ENCODE data around the gene STOM.
A peak's percentile ranks its signal among the peaks of the same experiment; 100 is the strongest.

Gene STOM

DNA sequence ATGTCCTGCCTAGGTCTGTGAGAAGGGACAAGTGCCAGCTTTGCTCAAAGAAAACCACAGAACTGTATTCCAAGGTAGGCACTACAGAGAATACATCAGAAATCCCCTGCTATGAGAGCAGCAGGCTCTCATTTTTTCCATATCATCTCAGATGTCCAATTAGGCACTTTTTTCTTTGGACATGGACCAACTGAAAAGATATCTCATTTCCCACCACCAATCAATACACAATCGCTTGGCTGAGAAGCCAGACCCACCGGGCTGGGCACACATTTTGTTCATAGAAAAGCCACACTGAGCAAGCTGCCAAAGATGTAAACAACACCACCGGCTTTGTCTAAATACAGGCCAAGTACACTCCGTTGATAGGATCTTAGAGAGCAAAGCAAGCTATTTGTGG, 25.9 kb downstream of the STOM start:
- DNase-seq, result no peak

DNA sequence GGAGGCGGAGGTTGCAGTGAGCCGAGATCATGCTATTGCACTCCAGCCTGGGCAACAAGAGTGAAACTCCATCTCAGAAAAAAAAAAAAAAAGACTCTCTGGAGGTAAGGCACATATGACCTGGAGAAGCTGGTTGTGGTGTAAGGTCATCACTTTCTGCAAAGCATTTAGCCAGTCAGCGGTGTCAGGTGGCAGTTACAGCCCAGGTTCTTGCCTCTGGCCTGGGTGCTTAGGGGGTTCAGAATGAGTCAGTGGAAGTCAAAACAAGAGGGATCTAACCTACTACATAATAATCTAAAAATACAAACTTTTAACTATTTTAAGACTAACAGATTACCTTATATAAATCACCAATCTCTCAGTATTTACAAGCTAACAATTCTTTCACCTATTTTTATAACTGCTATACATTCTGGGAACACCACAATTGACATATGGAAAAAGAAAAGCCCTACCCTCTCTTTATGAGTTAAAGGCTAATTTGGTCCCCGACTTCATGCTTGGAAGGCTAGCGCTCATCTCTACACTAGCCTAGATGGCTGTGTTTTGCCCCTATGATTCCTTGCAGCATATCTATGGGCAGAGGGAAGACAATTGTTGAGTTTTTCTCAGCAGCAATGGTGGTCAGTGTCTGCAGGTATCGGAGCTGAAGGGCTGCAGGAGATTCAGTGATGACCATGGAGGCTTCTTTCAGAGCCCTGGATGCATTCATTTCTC, 29.2 kb downstream of the STOM start:
- no peak for DNase-seq

DNA sequence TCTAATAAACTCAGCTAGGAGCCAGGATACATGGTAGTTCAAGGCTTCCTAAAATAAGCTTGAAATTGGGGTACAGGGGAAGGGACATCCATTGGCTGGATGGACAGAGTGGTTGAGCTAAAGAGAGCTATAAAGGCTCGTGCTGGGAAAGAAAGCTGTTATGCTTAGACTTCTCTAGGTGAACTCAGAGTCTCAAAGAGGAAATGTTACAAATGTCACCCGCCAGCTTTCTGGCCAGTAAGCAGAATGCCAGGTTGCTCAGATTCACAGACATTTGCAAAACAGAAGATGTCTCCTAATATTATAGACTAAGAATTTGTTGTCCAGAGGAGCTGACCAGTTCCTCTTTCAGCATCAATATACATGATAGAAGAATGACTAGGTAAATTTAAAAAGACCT, 30.6 kb downstream of the STOM start:
- no peak for DNase-seq

DNA sequence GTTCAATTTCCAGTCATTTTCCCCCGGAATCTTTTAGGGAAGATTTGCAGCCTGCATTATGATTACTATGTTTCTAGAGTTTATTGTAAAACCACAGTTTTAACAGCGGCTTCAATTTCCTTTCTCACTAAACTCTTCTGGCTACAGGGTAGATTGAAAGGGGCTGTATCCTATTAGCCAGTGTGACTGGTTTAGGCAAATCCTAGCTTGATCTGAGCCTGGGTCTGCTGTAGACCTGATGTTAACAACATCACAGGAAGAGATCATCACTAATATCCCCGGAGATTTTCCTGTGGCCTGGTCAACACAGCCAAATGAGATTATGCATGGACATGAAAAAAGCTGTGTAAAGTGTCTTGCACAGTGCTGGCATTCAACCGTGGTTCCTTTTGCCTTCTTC, 33.4 kb downstream of the STOM start:
- no peak for DNase-seq

DNA sequence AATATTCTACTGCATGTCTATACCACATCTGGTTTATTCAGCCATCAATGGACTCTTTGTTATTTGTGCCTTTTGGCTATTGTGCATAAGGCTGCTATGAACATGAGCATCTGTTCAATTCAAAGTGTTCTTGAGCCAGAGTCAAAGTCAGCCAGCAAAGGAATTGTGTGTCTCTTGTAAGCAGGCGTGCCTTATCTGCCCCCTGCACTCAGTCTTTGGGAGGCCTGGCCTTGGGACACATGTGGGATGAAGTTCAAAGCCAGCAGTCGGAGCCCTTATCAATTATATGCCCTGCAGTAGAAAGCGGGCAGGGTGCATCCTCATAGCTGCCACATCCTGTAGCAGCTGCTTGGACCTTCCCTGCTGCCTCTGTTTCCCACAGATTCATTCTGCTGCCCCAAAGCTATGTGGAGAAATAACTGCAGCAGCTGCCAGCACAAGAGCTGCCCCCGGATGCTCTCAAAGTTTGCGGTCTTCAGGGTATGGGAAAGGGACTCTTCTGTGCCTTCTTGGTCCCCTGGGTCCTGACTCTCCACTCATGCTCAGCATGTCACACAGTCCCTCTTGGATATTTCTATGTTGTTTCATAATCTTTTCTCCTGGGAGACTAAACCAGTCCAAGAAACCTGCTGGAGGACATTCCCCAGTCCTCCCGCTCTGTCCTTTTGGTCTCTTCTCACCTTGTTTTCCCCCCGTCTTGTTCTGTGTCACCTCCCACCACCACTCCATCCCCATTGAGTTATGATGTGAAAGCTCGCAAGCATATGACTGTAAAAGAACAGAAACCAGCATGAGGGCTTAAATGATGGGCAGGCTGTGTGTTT, 35.9 kb downstream of the STOM start:
- no peak for DNase-seq

DNA sequence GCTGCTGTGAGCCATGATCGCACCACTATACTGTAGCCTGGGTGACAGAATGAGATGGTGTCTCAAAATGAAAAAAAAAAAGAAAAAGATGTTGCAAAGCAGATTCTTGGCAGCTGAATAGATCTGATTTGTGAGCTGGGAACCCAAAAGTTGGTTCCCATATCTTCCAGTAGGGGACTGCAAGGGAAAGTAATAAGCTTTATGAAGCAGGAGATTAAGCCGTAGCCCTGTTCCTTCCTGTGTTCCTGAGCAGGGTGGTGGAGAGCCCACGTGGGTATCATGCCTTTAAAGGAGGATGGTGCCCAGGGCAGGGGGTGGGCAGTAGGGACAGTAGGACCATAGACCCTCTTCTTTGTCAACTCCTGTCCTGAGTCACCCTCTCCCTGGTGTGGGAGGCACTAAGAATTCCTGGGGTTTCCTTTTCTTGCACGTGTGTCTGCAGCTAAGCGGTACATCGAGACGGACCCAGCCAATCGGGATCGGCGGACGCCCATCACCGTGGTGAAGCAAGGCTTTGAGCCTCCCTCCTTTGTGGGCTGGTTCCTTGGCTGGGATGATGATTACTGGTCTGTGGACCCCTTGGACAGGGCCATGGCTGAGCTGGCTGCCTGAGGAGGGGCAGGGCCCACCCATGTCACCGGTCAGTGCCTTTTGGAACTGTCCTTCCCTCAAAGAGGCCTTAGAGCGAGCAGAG, 37.9 kb downstream of the STOM start:
- DNase-seq, result no peak

DNA sequence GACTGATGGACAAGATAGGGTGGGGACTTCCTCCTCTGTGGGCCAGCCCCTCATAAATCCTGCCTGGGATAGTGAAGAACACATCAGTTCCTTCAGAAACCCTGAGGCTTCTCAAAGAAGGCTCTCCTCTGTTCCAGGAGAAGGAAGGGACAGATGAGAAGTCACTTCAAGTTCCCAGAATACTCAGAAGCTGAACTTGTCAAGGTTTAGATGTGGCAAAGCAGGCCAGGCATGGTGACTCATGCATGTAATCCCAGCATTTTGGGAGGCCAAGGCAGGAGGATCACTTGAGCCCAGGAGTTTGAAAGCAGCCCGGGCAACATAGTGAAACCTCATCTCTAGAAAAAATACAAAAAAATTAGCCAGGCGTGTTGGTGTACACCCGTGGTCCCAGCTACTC, 38.5 kb downstream of the STOM start:
- no peak for DNase-seq

DNA sequence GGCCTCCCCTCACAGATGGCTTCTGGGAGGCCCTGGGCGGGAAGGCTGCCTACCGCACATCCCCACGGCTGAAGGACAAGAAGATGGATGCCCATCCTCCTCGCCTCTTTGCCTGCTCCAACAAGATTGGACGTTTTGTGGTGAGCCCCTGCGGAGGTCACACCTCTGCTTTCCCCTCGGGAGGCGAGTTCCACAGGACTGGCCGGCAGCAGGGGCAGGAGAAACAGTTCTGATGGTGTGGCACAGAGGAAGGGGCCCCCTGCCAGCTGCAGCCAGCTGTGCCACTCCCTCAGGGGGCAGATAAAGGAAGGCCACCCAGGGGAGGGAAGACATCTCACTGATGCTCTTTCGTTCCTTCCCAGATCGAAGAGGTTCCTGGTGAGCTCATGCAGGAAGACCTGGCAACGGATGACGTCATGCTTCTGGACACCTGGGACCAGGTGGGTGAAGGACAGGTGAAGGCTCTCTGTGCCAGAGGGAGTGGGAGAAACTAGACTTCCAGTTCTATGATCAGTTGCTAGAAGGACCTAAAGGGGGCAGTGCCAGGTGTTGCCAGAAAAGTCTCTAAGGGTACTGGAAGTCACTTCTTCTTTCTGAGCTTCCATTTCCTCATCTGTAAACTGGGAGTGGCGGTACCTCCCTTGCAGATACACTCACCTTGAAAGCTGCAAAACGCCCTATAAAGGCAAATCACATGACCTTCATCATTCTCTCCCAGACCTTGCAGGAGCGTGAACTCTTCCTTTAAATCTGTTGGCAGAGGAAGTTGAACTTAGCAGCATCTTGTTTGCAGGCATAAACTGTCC, 41.0 kb downstream of the STOM start:
- no peak for DNase-seq

DNA sequence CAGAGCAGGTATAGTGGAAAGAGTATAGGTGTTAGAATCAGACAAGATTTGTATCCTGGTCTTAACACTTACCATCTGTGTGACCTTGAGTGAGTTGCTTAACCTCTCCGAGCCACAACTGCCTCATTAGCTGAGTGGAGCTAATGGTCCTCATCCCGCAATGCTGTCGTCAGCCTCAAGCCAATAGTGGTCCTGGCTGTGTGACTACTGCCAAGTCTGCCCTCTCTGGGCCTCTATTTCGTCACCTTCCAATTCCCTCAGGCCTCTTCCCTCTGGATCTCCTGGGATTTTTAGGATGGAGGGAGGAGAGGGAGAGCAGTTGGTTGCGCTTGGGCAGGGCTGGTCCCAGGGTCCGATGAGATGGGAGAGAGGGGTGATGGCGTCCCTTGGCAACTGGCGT, 41.6 kb downstream of the STOM start:
- DNase-seq, result no peak

DNA sequence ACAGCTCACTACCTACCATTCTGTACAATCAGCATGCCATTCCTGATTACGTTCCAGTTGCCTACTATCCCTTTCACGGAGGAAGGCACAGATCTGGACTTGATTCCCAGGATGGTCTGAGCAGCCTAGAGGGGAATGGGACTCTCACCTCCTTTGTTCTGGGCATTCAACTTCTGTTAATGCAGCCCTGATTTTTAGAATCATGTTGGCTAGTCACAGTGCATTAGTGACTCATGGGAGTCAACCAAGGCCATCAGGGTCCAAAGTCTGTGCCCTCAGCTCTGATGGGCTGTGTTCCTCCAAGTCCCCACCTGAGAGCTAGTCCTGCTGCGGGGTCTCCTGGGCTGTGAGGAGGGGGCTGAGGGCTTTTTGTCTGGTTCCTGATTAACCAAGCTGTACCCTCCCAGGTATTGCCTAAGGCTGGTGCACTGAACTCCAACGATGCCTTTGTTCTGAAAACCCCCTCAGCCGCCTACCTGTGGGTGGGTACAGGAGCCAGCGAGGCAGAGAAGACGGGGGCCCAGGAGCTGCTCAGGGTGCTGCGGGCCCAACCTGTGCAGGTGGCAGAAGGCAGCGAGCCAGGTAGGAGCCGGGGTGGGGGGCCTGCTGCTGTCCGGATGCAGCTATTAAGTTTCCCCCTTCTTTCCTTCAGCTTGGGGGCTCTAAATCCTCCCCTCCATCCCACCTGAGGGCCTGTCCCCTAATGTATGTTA, 43.0 kb downstream of the STOM start:
- no peak for DNase-seq

DNA sequence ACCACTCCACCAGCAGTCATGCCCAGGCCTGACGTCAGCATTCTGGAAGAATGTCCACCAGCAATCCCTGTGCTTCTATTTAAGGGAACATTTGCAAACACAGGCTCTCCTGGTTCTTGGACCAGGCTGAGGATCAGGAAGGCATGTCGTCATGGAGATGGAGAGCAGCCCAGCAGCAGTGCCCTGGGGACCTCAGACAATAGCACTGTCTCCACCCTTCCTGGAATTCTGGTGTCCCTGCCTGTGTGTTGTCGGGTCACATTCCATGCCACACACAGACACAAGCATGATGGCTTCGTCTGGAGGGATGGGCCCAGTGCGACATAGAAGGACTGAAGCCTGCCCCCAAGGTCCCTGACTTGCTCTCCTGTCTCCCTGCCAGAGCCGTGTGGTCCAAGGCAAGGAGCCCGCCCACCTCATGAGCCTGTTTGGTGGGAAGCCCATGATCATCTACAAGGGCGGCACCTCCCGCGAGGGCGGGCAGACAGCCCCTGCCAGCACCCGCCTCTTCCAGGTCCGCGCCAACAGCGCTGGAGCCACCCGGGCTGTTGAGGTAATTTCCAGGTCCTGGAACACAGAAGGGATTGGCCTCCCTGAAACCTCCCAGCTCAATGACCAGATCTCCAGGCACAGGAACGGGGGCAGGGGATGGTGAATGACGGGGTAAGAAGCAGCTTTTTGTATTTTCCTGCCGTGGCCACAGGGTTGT, 43.8 kb downstream of the STOM start:
- DNase-seq, result no peak

DNA sequence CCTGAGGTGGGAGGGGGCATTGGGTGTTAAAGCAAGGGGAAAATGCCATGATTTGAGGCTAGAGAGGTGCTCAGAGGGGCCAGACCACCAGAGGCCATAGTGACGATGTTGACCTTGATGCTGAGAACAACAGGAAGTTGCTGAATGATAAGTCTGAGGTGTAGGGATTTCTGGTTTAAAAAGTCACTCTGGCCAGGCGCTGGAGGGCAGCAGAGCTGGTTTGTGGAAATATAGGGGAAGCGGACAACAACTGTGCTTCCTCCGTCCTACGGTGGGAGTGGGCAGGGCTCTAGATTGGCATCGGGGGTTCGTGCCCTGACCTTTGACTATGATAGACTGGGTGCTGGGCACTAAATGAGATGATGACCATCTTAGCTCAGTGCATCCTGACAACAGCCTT, 44.7 kb downstream of the STOM start:
- no peak for DNase-seq

DNA sequence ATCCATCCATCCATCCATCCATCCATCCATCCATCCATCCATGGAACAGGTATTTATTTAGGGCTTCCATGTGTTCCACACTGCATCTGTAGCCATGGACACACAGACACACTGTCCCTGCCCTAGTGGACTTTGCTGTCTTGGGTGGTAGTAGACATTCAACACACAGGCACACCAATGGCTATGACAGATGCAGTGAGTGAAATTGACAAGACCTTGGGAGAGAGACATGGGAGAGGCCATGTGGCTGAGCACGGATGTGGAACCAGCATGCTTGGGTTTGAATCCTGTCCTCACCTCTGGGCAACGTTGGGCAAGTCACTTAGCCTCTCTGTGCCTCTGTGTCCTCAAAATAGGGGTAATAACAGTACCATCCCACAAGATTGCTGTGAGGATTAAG, 45.3 kb downstream of the STOM start:
- no peak for DNase-seq

DNA sequence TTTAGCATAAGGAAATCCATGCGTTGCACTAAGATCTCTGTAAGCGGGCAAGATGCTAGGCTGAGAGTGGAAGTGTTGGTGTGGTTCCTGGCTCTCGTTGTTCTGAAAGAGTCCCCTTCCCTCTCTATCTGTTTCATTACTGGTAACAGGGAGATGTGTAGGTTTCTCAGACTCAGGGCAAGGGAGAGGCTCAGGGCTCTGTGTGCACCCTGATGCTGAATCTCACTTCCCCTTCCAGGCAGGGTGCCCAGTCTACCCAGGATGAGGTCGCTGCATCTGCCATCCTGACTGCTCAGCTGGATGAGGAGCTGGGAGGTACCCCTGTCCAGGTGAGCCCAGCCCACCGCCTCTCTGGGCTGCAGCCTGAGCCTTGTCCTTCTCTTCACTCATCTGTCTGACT, 45.7 kb downstream of the STOM start:
- DNase-seq, result no peak

DNA sequence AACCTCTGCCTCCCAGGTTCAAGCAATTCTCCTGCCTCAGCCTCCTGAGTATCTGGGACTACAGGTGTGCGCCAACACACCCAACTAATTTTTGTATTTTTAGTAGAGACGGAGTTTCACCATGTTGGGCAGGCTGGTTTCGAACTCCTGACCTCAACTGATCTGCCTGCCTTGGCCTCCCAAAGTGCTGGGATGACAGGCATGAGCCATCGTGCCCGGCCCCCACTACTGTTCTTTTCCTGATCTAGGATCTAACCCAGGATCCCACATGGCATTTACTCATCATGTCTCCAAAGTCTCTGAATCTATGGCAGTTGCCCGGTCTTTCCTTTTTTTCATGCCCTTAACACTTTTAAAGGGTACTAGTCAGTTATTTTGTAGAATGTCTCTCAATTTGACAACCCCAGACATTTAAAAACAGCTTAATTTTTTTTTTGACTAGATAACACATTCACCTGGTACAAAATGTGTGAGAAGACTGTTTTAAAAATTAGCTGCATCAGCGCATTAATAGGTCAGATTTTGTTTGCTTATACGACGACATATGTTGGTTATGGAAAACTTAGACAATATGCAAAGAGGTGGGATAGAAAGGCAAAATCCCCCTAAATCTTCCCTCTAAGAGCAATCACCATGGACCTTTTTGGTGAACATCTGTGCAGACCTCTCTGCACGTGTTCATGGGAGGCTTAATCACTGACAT, 46.5 kb downstream of the STOM start:
- DNase-seq, result no peak

DNA sequence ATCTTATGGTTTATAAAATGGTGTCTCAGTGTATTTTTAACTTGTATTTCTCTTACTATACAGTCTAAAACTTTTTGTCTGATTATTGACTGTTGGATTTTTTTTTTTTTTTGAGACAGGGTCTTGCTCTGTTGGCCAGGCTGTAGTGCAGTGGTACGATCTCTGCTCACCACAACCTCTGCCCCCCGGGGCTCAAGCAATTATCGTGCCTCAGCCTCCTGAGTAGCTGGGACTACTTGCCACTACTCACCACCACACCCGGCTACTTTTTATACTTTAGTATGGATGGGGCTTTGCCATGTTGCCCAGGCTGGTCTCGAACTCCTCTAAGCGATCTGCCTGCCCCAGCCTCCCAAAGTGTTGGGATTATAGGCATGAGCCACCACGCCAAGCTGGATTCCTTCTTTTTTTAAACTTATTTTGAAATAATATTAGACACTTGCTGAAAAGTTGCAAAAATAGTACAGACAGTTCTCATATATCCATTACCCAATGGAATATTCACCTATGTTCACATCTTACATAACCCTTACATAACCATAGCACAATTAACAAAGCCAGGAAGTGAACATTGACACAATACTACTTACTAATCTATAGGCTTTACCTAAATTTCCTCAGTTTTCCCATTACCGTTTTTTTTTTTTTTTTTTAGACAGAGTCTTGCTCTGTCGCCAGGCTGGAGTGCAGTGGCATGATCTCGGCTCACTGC, 47.2 kb downstream of the STOM start:
- DNase-seq, result no peak

DNA sequence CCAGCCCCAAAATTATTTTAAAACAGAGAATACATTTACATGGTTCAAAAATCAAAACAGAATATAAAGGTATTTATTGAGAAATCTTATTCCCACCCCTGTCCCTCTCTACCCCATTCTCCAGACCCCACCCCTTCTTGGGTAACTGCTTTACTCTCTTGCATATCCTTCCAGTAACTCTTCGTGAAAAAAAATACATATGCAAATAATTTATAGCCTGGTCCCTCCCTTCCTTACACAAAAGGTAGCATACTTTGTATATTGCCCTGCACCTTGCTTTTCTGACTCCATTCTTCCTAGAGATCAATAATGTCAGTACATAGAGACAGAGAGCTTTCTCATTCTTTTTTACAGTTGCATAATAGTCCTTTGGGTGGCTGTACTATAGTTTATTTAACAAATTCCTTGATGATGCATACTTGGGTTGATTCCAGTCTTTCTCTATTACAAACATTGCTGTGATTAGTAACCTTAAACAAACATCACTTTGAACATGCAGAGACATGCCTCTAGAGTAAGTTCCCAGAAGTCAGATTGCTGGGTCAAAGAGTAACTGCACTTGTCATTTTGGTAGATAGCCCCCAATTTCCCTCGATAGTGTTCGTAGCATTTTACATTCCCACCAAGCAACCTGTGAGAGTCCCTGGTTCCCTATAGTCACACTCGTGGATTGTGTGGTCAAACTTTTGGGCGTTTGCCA, 47.9 kb downstream of the STOM start:
- no peak for DNase-seq

DNA sequence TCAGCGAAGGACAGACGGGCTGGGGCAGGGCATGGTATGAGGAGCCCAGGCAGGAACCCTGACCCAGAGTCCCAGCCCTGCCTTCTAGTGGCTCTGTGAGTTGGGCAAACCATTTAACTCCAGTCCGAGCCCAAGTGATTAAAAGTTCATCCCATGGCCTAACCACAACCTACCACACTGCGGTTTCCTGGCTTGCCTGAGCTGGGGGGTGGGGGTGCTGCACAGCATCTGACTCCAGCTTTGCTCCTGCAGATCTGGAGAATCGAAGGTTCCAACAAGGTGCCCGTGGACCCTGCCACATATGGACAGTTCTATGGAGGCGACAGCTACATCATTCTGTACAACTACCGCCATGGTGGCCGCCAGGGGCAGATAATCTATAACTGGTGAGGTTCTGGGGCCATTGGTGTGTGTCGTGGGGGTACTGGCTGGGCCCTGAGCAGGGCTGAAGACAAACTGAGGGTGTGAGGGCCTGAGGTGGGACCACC, 49.0 kb downstream of the STOM start:
- peak; percentile 7 for DNase-seq

DNA sequence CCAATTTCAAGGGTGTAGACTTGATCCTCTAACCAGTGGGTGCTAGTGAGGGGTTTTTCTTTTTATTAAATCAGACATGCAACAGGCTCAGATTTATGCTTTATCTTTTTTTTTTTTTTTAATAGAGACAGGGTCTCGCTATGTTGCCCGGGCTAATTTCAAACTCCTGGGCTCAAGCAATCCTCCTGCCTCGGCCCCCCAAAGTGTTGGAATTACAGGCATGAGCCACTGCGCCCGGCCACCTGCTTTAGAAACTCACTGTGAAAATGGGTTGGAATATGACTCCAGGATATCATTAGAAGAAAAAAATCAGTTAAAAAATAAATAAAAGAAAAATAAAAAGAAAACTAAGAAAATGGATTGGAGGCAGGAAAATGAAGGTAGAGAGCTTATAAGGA, 50.7 kb downstream of the STOM start:
- no peak for DNase-seq
